Fibroblast of lung (primary cell): ENCODE results near the gene SRGAP1. TPM values are rescaled to one million over a fixed set of nuclear protein-coding genes. Genes with fewer than 3 reads are reported as not detected.

Experiments used
- DNase-seq, 2 donors: peaks; one replicate each; pipeline versions ENCODE4 v3.0.0 to v3.0.0-alpha.2; 2010; ENCODE audit warnings: low read depth in 2 of 2
- H2AFZ ChIP-seq: 2 replicates; pipeline ENCODE4 v1.5.1; 2012; ENCODE audit warnings: low read length, control low read depth, inconsistent platforms
- H3K27ac ChIP-seq: 2 replicates; pipeline ENCODE4 v1.5.1; 2011; ENCODE audit warnings: low read length, control low read depth; ENCODE audit not compliant: insufficient read depth
- H3K27me3 ChIP-seq: 2 replicates; pipeline ENCODE4 v1.5.1; 2011; ENCODE audit warnings: mild to moderate bottlenecking, low read length; ENCODE audit not compliant: control insufficient read depth, insufficient read depth
- H3K36me3 ChIP-seq: 2 replicates; pipeline ENCODE4 v1.5.1; 2011; ENCODE audit warnings: low read length; ENCODE audit not compliant: control insufficient read depth, insufficient read depth
- H3K4me1 ChIP-seq: 2 replicates; pipeline ENCODE4 v1.5.1; 2011; ENCODE audit warnings: low read length; ENCODE audit not compliant: control insufficient read depth, insufficient read depth; ENCODE audit errors: extremely low read depth
- H3K4me2 ChIP-seq: 2 replicates; pipeline ENCODE4 v1.5.1; 2011; ENCODE audit warnings: low read length, control low read depth; ENCODE audit not compliant: insufficient read depth; ENCODE audit errors: extremely low read depth
- H3K4me3 ChIP-seq, 4 experiments: fragments of 200-600 bp in 1 of 4; sonication (generic) in 1 of 4; replicated peaks in 1 of 4; 2 replicates each; pipeline ENCODE4 v1.5.1; 2011 to 2016; ENCODE audit warnings: low read length in 4 of 4, low read depth in 3 of 4, mild to moderate bottlenecking in 3 of 4, control low read depth in 2 of 4, inconsistent platforms in 1 of 4, mixed read lengths in 1 of 4; ENCODE audit not compliant: insufficient read depth in 1 of 4; ENCODE audit errors: control extremely low read depth in 1 of 4
- H3K79me2 ChIP-seq: 2 replicates; pipeline ENCODE4 v1.5.1; 2012; ENCODE audit warnings: mild to moderate bottlenecking, low read length, inconsistent platforms; ENCODE audit not compliant: control insufficient read depth, insufficient read depth
- H3K9ac ChIP-seq: 2 replicates; pipeline ENCODE4 v1.5.1; 2011; ENCODE audit warnings: mild to moderate bottlenecking, low read length, control low read depth; ENCODE audit not compliant: insufficient read depth
- H3K9me3 ChIP-seq: 2 replicates; pipeline ENCODE4 v1.5.1; 2012; ENCODE audit warnings: low read depth, low read length; ENCODE audit not compliant: control insufficient read depth, insufficient read depth
- H4K20me1 ChIP-seq: 2 replicates; pipeline ENCODE4 v1.5.1; 2011; ENCODE audit warnings: low read length; ENCODE audit not compliant: control insufficient read depth, insufficient read depth; ENCODE audit errors: extremely low read depth
- CTCF ChIP-seq, 2 donors: IDR thresholded peaks in 1 of 2; conservative IDR thresholded peaks in 1 of 2; 1 replicate in 1 of 2; 2 replicates in 1 of 2; pipeline ENCODE4 v1.5.1; 2011 to 2012; ENCODE audit warnings: low read length in 2 of 2, control low read depth in 1 of 2, inconsistent platforms in 1 of 2, low read depth in 1 of 2, mild to moderate bottlenecking in 1 of 2
- EZH2 ChIP-seq: IDR thresholded peaks from 2 replicates; pipeline ENCODE4 v1.5.1; 2012; ENCODE audit warnings: low read length, control low read depth, mild to moderate bottlenecking; ENCODE audit errors: missing control alignments
- polyA plus RNA-seq, 2 donors: library from polyadenylated mRNA; depleted of rRNA in 1 of 2; stranded (reverse) in 1 of 2; unstranded in 1 of 2; fragments of >200 nt; gene quantifications; 2 replicates each; pipeline ENCODE4 v1.2.1, GENCODE V29; 2011 to 2012; ENCODE audit warnings: missing spikeins in 1 of 2
- total RNA-seq: library from RNA; depleted of rRNA; stranded (reverse); fragments of >200 nt; gene quantifications from 2 replicates; pipeline ENCODE4 v1.2.1, GENCODE V29; 2014

Gene SRGAP1
- total and polyA plus RNA-seq, 2 donors (not counting 1 experiment from before 2014, with no cell fraction given), result 18.9 to 30.2 TPM

GRCh38 chr12:64025174-64025958 lies 180.9 kb downstream of the SRGAP1 start:
- H3K9ac ChIP-seq, result no peak overlapping the region
- TF ChIP-seq EZH2 (no peak), CTCF (conservative IDR thresholded peaks at IDR 0.05 in 1 of 2, IDR thresholded peaks at IDR 0.05 in 1 of 2; ENCODE audit: low read depth in 1 of 2, low read length in 2 of 2) (no peak)

GRCh38 chr12:64027311-64027710 lies 182.8 kb downstream of the SRGAP1 start:
- no peak for DNase-seq
- Histone ChIP-seq H3K4me1 (peaks cover 16% of the 10 kb centered on the region), H3K9ac (no peak overlapping the region), H3K36me3 (no peaks in the 10 kb centered on the region), H3K9me3 (no peaks in the 10 kb centered on the region), H2AFZ (no peak overlapping the region), H3K79me2 (peaks cover 3% of the 10 kb centered on the region), H3K27ac (no peak overlapping the region), H3K4me3 (no peak overlapping the region), H3K4me2 (no peak overlapping the region), H3K27me3 (no peaks in the 10 kb centered on the region), H4K20me1 (no peaks in the 10 kb centered on the region)
- TF ChIP-seq EZH2 (no peak), CTCF (conservative IDR thresholded peaks at IDR 0.05 in 1 of 2, IDR thresholded peaks at IDR 0.05 in 1 of 2; ENCODE audit: low read depth in 1 of 2, low read length in 2 of 2) (no peak)

More at GRCh38 chr12:64025174-64025958, 180.9 kb downstream of the SRGAP1 start:
- Histone ChIP-seq H3K4me2 (no peak overlapping the region), H3K79me2 (no peaks in the 10 kb centered on the region), H3K4me1 (peaks cover 15% of the 10 kb centered on the region), H3K4me3 (no peak overlapping the region), H2AFZ (no peak overlapping the region), H3K27me3 (no peaks in the 10 kb centered on the region), H3K9me3 (no peaks in the 10 kb centered on the region), H4K20me1 (no peaks in the 10 kb centered on the region), H3K36me3 (no peaks in the 10 kb centered on the region), H3K27ac (no peak overlapping the region)
- no peak for DNase-seq

GRCh38 chr12:64028541-64028940 lies 184.0 kb downstream of the SRGAP1 start:
- peaks cover 4% of the 10 kb centered on the region for H3K79me2 ChIP-seq
- H3K27me3 ChIP-seq, result no peaks in the 10 kb centered on the region
- no peak overlapping the region for H2AFZ ChIP-seq
- H3K9ac ChIP-seq, result no peak overlapping the region
- peaks cover 16% of the 10 kb centered on the region for H3K4me1 ChIP-seq
- no peak overlapping the region for H3K4me3 ChIP-seq
- no peaks in the 10 kb centered on the region for H4K20me1 ChIP-seq
- H3K9me3 ChIP-seq, result no peaks in the 10 kb centered on the region
- H3K27ac ChIP-seq, result no peak overlapping the region
- H3K36me3 ChIP-seq, result no peaks in the 10 kb centered on the region
- no peak overlapping the region for H3K4me2 ChIP-seq
- no peak for TF ChIP-seq CTCF (conservative IDR thresholded peaks at IDR 0.05 in 1 of 2, IDR thresholded peaks at IDR 0.05 in 1 of 2; ENCODE audit: low read depth in 1 of 2, low read length in 2 of 2)
- TF ChIP-seq EZH2, result no peak
- DNase-seq, result no peak
